AG04449 (cell line): Measurements from ENCODE around the gene GOLT1B.

Experiments
- CTCF ChIA-PET: fragments of 350-600 bp; formaldehyde crosslinking; extraction: SDS; loops from one replicate; lab custom pipeline; 2021; ENCODE audit warnings: antibody characterized with exemption; lab: Yijun Ruan, JAX
- POLR2A ChIA-PET: fragments of 400-600, 350-600 bp; formaldehyde crosslinking; extraction: SDS; loops from one replicate; lab custom pipeline; 2020; ENCODE audit warnings: antibody characterized with exemption, inconsistent platforms; lab: Yijun Ruan, JAX
- DNase-seq: peaks from one replicate; pipeline ENCODE4 v3.0.0-alpha.2; 2010; ENCODE audit warnings: low read depth, low spot score
- H3K4me3 ChIP-seq: 2 replicates; pipeline ENCODE4 v1.5.1; 2011; ENCODE audit warnings: low read depth, mild to moderate bottlenecking, control low read depth, low read length
- TF ChIP-seq, protein P1 (sequence below): IDR thresholded peaks from one replicate; pipeline ENCODE4 v1.5.1; 2011; ENCODE audit warnings: mild to moderate bottlenecking, moderate library complexity, low read length, control low read depth, inconsistent platforms; ENCODE audit not compliant: insufficient read depth; ENCODE audit errors: missing control alignments

The GOLT1B gene

DNA sequence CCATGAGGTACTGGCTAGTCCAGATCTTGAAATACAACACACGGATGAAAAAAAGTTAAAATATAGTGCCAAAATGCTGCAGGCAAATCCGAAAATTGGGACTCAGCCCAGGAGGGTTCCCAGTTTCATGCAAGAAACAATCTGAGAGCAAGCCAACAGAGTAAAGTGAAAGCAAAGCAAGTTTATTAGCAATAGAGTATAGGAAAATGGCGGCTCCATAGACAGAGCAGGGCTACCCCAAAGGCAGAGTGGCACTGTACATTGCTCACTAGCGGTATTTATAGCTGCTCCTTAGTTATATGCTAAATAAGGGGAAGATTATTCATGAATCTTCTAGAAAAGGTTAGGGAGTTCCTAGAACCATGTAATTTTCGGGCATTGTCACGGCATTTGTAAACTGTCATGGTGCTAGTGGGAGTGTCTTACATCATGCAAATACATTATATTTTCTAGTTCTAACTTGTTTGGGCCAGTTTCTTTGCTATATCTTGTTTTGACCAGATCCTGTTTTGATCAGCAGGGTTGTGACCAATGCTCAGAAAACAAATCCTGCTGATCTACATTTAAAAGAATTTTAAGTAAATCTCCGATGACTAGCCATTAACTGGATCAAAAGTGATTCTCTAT is 29.3 kb upstream of the GOLT1B start:
- ChIA-PET POLR2A (no interaction called here), CTCF (no interaction called here)
- H3K4me3 ChIP-seq, result no peak overlapping the region
- DNase-seq, result no peak
- TF ChIP-seq, protein P1, sequence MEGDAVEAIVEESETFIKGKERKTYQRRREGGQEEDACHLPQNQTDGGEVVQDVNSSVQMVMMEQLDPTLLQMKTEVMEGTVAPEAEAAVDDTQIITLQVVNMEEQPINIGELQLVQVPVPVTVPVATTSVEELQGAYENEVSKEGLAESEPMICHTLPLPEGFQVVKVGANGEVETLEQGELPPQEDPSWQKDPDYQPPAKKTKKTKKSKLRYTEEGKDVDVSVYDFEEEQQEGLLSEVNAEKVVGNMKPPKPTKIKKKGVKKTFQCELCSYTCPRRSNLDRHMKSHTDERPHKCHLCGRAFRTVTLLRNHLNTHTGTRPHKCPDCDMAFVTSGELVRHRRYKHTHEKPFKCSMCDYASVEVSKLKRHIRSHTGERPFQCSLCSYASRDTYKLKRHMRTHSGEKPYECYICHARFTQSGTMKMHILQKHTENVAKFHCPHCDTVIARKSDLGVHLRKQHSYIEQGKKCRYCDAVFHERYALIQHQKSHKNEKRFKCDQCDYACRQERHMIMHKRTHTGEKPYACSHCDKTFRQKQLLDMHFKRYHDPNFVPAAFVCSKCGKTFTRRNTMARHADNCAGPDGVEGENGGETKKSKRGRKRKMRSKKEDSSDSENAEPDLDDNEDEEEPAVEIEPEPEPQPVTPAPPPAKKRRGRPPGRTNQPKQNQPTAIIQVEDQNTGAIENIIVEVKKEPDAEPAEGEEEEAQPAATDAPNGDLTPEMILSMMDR, result no peak

DNA sequence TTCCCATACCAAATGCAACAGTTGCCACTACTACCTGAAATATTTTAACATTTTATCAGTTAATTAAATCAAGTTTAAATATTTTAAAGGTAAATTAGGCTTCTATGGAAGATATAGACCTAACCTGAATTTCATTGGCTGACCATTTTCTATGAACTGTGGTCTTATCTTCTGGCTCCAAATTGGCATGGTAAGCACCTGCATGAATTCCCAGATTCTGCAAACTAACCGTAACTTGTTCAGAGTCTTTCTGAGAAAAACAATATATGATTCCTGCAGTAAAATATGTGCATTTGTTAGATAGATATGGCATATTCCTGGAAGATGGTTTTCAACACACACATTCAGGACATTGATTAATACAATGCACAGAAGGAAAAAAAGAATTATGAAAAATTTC is 26.0 kb upstream of the GOLT1B start:
- POLR2A ChIA-PET, result no interaction called here
- H3K4me3 ChIP-seq, result no peak overlapping the region
- no peak for DNase-seq
- TF ChIP-seq, protein P1, result no peak
- CTCF ChIA-PET, result interaction anchor here (0.6 kb wide), 1 partner anchor 206 kb away, joined by 3 read pairs; no protein-coding TSS in a partner anchor

DNA sequence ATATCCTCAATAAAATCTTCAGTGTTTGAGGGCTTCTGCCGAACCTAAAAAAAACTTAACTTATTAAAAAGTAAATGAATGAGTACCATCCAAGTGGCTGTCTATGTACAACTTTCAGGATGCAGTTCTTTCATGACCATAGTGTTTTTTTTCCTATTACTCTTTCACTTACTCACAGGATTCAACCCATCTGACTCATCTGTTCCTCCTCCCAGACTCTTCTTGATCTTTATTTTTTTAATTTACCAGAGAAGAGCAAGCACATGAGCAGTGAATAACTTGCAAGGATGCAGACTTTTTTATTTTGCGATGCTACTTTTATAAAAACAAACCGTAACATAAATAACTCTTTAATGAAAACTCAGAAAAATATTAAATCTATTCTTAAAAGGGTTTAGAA is 24.6 kb upstream of the GOLT1B start:
- no peak overlapping the region for H3K4me3 ChIP-seq
- TF ChIP-seq, protein P1, result no peak
- CTCF ChIA-PET, result no interaction called here
- peak; percentile 29 for DNase-seq
- POLR2A ChIA-PET, result no interaction called here

DNA sequence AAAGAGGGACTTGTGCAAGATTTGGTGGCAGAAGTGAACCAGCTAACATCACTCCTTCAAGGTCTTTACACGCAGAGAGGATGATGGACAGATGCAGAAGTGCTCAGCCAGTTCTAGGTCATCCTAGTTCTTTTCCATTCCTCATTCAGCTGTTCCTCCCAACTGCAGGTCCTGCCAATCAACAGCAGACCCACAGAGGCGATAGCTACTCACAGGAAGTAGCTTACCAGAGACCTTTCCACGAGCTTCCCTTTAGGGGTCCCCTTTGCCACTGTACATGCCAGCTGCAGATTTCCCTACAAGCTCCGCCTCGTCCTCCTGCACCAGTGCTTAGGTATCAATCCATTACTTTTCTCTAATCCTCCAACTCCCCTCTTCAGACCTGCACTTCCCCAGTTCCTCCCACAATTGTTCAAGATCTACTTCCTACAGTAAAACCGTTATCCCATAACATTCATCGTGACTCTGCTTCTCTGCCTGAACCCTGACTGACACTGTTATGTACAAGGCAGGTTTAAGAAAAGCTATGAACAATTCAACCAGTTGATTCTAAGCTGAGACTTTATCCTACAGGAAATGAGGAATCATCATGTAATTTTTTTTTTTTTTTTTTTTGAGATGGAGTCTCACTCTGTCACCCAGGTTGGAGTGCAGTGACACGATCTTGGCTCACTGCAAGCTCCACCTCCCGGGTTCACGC is 22.7 kb upstream of the GOLT1B start:
- CTCF ChIA-PET, result no interaction called here
- TF ChIP-seq, protein P1, result no peak
- POLR2A ChIA-PET, result no interaction called here

DNA sequence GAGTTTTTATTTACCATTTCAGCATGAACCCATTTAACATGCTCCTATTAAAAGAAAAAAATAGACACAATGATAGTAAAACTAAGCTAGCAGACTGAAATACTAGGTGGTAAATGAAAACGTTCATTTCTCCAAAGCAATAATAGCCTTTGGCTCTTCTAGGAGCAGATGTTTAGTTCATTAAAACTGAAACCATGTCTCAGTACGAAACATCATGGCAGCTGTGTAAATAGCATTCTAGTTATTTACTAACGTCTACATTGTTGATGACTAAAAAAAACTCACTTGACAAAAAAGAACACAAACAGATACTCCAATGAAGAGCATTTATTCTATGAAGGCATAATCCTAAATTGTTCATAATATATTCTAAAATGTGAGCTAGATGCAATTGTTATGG is 18.1 kb upstream of the GOLT1B start:
- H3K4me3 ChIP-seq, result no peak overlapping the region
- ChIA-PET POLR2A (no interaction called here), CTCF (interaction anchor here (1.3 kb wide), 1 partner anchor 9 kb away, joined by 4 read pairs; no protein-coding TSS in a partner anchor)
- TF ChIP-seq, protein P1, result no peak
- DNase-seq, result no peak

More for the DNA sequence above, 22.7 kb upstream of the GOLT1B start:
- no peak overlapping the region for H3K4me3 ChIP-seq
- DNase-seq, result no peak

DNA sequence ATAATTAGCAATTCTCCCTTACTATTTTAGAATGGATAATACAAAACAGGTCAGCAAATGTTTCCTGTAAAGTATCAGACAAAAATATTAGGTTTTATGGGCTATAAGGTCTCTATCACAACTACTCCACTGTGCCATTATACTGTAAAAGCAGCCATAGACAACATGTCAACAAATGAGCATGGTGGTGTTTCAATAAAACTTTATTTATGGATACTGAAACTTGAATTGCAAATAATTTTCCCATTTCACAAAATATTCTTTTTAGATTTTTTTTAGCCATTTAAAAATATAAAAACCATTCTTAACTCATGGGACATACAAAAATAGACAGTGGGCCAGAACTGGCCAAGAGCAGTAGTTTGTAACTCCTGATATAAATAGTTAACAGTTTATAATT is 15.6 kb upstream of the GOLT1B start:
- CTCF ChIA-PET, result no interaction called here
- no peak overlapping the region for H3K4me3 ChIP-seq
- no peak for DNase-seq

More for the DNA sequence above, 15.6 kb upstream of the GOLT1B start:
- POLR2A ChIA-PET, result no interaction called here
- TF ChIP-seq, protein P1, result no peak
